ENCODE data around the gene SAXO1.

DNA sequence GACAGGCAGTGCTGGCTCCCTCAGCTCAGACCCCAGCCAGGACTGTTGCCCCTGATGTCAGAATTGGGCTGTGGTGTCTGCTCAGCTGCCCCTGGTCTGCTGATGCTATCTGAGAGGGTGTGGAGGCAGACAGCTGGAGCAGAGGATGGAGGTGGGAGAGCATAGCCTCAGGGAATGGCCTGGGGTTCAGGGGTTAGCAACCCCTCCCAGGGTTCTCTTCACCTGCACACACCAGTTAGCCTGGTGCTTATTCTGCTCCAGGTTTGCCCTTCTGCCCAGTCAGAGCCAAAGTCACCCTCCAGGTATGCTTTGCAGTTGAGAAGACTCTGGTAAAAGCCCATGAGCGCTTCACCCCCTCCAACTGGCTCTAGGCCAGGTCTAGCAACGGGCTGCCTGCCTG is 109.8 kb downstream of the SAXO1 start:
- TF ChIP-seq POLR2A (IDR thresholded peaks at IDR 0.05) (no peak), EP300 (IDR thresholded peaks at IDR 0.05) (no peak)
- TF ChIP-seq, protein P1, sequence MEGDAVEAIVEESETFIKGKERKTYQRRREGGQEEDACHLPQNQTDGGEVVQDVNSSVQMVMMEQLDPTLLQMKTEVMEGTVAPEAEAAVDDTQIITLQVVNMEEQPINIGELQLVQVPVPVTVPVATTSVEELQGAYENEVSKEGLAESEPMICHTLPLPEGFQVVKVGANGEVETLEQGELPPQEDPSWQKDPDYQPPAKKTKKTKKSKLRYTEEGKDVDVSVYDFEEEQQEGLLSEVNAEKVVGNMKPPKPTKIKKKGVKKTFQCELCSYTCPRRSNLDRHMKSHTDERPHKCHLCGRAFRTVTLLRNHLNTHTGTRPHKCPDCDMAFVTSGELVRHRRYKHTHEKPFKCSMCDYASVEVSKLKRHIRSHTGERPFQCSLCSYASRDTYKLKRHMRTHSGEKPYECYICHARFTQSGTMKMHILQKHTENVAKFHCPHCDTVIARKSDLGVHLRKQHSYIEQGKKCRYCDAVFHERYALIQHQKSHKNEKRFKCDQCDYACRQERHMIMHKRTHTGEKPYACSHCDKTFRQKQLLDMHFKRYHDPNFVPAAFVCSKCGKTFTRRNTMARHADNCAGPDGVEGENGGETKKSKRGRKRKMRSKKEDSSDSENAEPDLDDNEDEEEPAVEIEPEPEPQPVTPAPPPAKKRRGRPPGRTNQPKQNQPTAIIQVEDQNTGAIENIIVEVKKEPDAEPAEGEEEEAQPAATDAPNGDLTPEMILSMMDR (IDR thresholded peaks at IDR 0.05) = no peak

Measured in gastroesophageal sphincter (tissue), 3 donors.